Keratinocyte (primary cell): ENCODE data around the gene EGF. TPM values are rescaled to one million over a fixed set of nuclear protein-coding genes. Genes with fewer than 3 reads are reported as not detected.

Experiments used
- DNase-seq: peaks from one replicate; pipeline ENCODE4 v3.0.0-alpha.2; 2011; ENCODE audit warnings: low read depth, missing footprints, low spot score
- FAIRE-seq: peaks from 2 replicates; lab custom pipeline; 2011; peaks lifted over from hg19 to GRCh38; lab: Jason Lieb, UNC
- H2AFZ ChIP-seq: 2 replicates; pipeline ENCODE4 v1.6.0; 2012; ENCODE audit warnings: low read length, control low read depth, inconsistent platforms; ENCODE audit not compliant: control insufficient read depth
- H3K27ac ChIP-seq: 2 replicates; pipeline ENCODE4 v1.5.1; 2011; ENCODE audit warnings: low read length; ENCODE audit not compliant: control insufficient read depth, insufficient read depth
- H3K27me3 ChIP-seq: 3 replicates; pipeline ENCODE4 v1.6.0; 2011; ENCODE audit warnings: low read length; ENCODE audit not compliant: control insufficient read depth, insufficient read depth; ENCODE audit errors: extremely low read depth
- H3K36me3 ChIP-seq, 2 experiments: 2 replicates in 1 of 2; 3 replicates in 1 of 2; pipeline ENCODE4 v1.5.1; 2011; ENCODE audit warnings: low read length in 2 of 2, mild to moderate bottlenecking in 1 of 2; ENCODE audit not compliant: control insufficient read depth in 2 of 2, insufficient read depth in 2 of 2; ENCODE audit errors: extremely low read depth in 1 of 2
- H3K4me1 ChIP-seq: 3 replicates; pipeline ENCODE4 v1.5.1; 2011; ENCODE audit warnings: low read length; ENCODE audit not compliant: control insufficient read depth, insufficient read depth; ENCODE audit errors: extremely low read depth
- H3K4me2 ChIP-seq: 3 replicates; pipeline ENCODE4 v1.6.0; 2011; ENCODE audit warnings: low read depth, low read length; ENCODE audit not compliant: control insufficient read depth, insufficient read depth; ENCODE audit errors: extremely low read depth
- H3K4me3 ChIP-seq, 3 experiments: fragments of 200-600 bp in 1 of 3; sonication (generic) in 1 of 3; 2 replicates in 2 of 3; 3 replicates in 1 of 3; pipeline ENCODE4 v1.5.1; 2011 to 2016; ENCODE audit warnings: low read length in 3 of 3, mild to moderate bottlenecking in 3 of 3, control low read depth in 2 of 3, inconsistent platforms in 1 of 3, low read depth in 1 of 3, mixed read lengths in 1 of 3, mixed run types in 1 of 3, moderate library complexity in 1 of 3; ENCODE audit not compliant: control insufficient read depth in 2 of 3, insufficient read depth in 2 of 3; ENCODE audit errors: extremely low read depth in 1 of 3
- H3K79me2 ChIP-seq: 2 replicates; pipeline ENCODE4 v1.6.0; 2012; ENCODE audit warnings: low read length; ENCODE audit not compliant: control insufficient read depth, insufficient read depth
- H3K9ac ChIP-seq: 3 replicates; pipeline ENCODE4 v1.6.0; 2011; ENCODE audit warnings: low read length; ENCODE audit not compliant: control insufficient read depth, insufficient read depth; ENCODE audit errors: extremely low read depth
- H3K9me1 ChIP-seq: 3 replicates; pipeline ENCODE4 v1.6.0; 2011; ENCODE audit warnings: low read length; ENCODE audit not compliant: control insufficient read depth, insufficient read depth; ENCODE audit errors: extremely low read depth
- H3K9me3 ChIP-seq: 2 replicates; pipeline ENCODE4 v1.5.1; 2012; ENCODE audit warnings: low read depth, low read length; ENCODE audit not compliant: control insufficient read depth
- H4K20me1 ChIP-seq: 3 replicates; pipeline ENCODE4 v1.6.0; 2011; ENCODE audit warnings: low read length; ENCODE audit not compliant: control insufficient read depth, insufficient read depth; ENCODE audit errors: extremely low read depth
- CTCF ChIP-seq, 3 experiments: IDR thresholded peaks in 1 of 3; conservative IDR thresholded peaks in 1 of 3; optimal IDR thresholded peaks in 1 of 3; 2 replicates in 2 of 3; 3 replicates in 1 of 3; pipeline versions ENCODE3 to v1.5.1; 2011; ENCODE audit warnings: low read length in 3 of 3, mild to moderate bottlenecking in 3 of 3, moderate library complexity in 2 of 3, control low read depth in 1 of 3, inconsistent platforms in 1 of 3; ENCODE audit not compliant: insufficient read depth in 2 of 3; ENCODE audit errors: extremely low read depth in 1 of 3
- EZH2 ChIP-seq: IDR thresholded peaks from one replicate; pipeline ENCODE4 v1.6.1; 2012; ENCODE audit warnings: inconsistent platforms, mild to moderate bottlenecking, low read length, moderate library complexity
- dilution Hi-C: fragments of 300-500 bp; cut with MboI; formaldehyde crosslinking; loops from one replicate; pipeline ENCODE4 v1.7.0; 2020; ENCODE audit warnings: low sequenced_read_pairs; ENCODE audit not compliant: extremely low pct_ligation_motif_present
- polyA plus RNA-seq, 5 experiments: library from polyadenylated mRNA; depleted of rRNA in 3 of 5; stranded (reverse) in 3 of 5; stranded (forward) in 1 of 5; unstranded in 1 of 5; fragments of >200 nt; gene quantifications; 1 replicate in 1 of 5; 2 replicates in 3 of 5; 3 replicates in 1 of 5; pipeline versions ENCODE4 v1.2.1 to v1.2.3, GENCODE V29; 2011 to 2012; ENCODE audit warnings: missing spikeins in 2 of 5, low read depth in 1 of 5, low replicate concordance in 1 of 5

Gene EGF
- polyA plus RNA-seq, 1 donor (not counting 4 experiments of a cell fraction or from before 2014, with no cell fraction given): 1.3 TPM

- no peak for FAIRE-seq
- Histone ChIP-seq H3K4me1 (peaks cover 4% of the 10 kb centered on the region), H3K4me3 (no peak overlapping the region), H2AFZ (no peak overlapping the region), H3K36me3 (no peaks in the 10 kb centered on the region), H3K27me3 (no peaks in the 10 kb centered on the region), H4K20me1 (no peaks in the 10 kb centered on the region), H3K9me3 (no peaks in the 10 kb centered on the region), H3K79me2 (no peaks in the 10 kb centered on the region), H3K9me1 (no peaks in the 10 kb centered on the region), H3K27ac (no peak overlapping the region), H3K4me2 (no peak overlapping the region), H3K9ac (no peak overlapping the region)
- TF ChIP-seq CTCF (optimal IDR thresholded peaks at IDR 0.05 in 1 of 3, IDR thresholded peaks at IDR 0.05 in 1 of 3, conservative IDR thresholded peaks at IDR 0.05 in 1 of 3; ENCODE audit: extremely low read depth in 1 of 3, insufficient read depth in 2 of 3, low read length in 3 of 3) (no peak), EZH2 (no peak)
- DNase-seq: no peak
- dilution Hi-C loops: no loop called here
Observed at GRCh38 chr4:110009550-110009949, 96.9 kb downstream of the EGF start.

- Histone ChIP-seq H3K79me2 (no peaks in the 10 kb centered on the region), H3K27ac (no peak overlapping the region), H3K27me3 (no peaks in the 10 kb centered on the region), H4K20me1 (no peaks in the 10 kb centered on the region), H3K4me2 (no peak overlapping the region), H3K4me3 (no peak overlapping the region), H3K9ac (no peak overlapping the region), H3K36me3 (no peaks in the 10 kb centered on the region), H3K9me1 (no peaks in the 10 kb centered on the region), H2AFZ (no peak overlapping the region), H3K9me3 (no peaks in the 10 kb centered on the region), H3K4me1 (peaks cover 2% of the 10 kb centered on the region)
- TF ChIP-seq CTCF (optimal IDR thresholded peaks at IDR 0.05 in 1 of 3, IDR thresholded peaks at IDR 0.05 in 1 of 3, conservative IDR thresholded peaks at IDR 0.05 in 1 of 3; ENCODE audit: extremely low read depth in 1 of 3, insufficient read depth in 2 of 3, low read length in 3 of 3) (no peak), EZH2 (no peak)
- FAIRE-seq (no peak), DNase-seq (no peak)
- dilution Hi-C loops: no loop called here
Observed at GRCh38 chr4:110010797-110011196, 98.1 kb downstream of the EGF start.
